Breast epithelium (tissue), 3 donors: ENCODE results near the gene DCTPP1.
"Not testable (repeated sequence)": the region's sequence is repeated elsewhere in the genome, so short reads cannot be mapped to it uniquely, and the experiment has no call there.

Source experiments
- CTCF ChIP-seq, 3 donors: fragments of 450-650 bp; IDR thresholded peaks; one replicate each; pipeline ENCODE4 v1.5.1; 2016 to 2017; ENCODE audit warnings: antibody characterized with exemption in 3 of 3, mild to moderate bottlenecking in 3 of 3, moderate library complexity in 3 of 3
- POLR2A ChIP-seq: fragments of 450-650 bp; IDR thresholded peaks from one replicate; pipeline ENCODE4 v1.6.1; 2016; ENCODE audit warnings: antibody characterized with exemption, mild to moderate bottlenecking, moderate library complexity
- POLR2AphosphoS5 ChIP-seq, 3 donors: sonication (generic); formaldehyde crosslinking; IDR thresholded peaks; one replicate each; pipeline ENCODE4 v1.6.1; 2017; ENCODE audit warnings: antibody characterized with exemption in 3 of 3

- TF ChIP-seq CTCF (IDR thresholded peaks at IDR 0.05); POLR2AphosphoS5 (IDR thresholded peaks at IDR 0.05); POLR2A: not testable (repeated sequence)
Measured at GRCh38 chr16:30477773-30478172, 47.9 kb upstream of the DCTPP1 start.
